Duodenal mucosa (tissue), 2 donors: Measurements from ENCODE around the gene QSOX1.
A peak's percentile ranks its signal among the peaks of the same experiment; 100 is the strongest.

Experiments used
- H3K27ac ChIP-seq: one replicate; pipeline ENCODE4 v1.7.0; 2013; ENCODE audit warnings: low read depth, low read length
- H3K27me3 ChIP-seq, 2 donors: one replicate each; pipeline ENCODE4 v1.7.0; 2013; ENCODE audit warnings: low read length in 2 of 2, control low read depth in 1 of 2; ENCODE audit not compliant: insufficient read depth in 2 of 2, control insufficient read depth in 1 of 2
- H3K36me3 ChIP-seq, 2 donors: one replicate each; pipeline ENCODE4 v1.7.0; 2013; ENCODE audit warnings: low read length in 2 of 2, control low read depth in 1 of 2; ENCODE audit not compliant: insufficient read depth in 2 of 2, control insufficient read depth in 1 of 2
- H3K4me1 ChIP-seq, 2 donors: one replicate each; pipeline ENCODE4 v1.7.0; 2013; ENCODE audit warnings: low read length in 2 of 2, control low read depth in 1 of 2; ENCODE audit not compliant: insufficient read depth in 2 of 2, control insufficient read depth in 1 of 2
- H3K4me3 ChIP-seq, 2 donors: one replicate each; pipeline ENCODE4 v1.7.0; 2013; ENCODE audit warnings: low read length in 2 of 2, low read depth in 1 of 2
- H3K9ac ChIP-seq, 2 donors: one replicate each; pipeline ENCODE4 v1.7.0; 2013; ENCODE audit warnings: low read length in 2 of 2, low read depth in 1 of 2
- H3K9me3 ChIP-seq, 2 donors: one replicate each; pipeline ENCODE4 v1.7.0; 2013; ENCODE audit warnings: low read length in 2 of 2, control low read depth in 1 of 2; ENCODE audit not compliant: control insufficient read depth in 1 of 2

The QSOX1 gene

DNA sequence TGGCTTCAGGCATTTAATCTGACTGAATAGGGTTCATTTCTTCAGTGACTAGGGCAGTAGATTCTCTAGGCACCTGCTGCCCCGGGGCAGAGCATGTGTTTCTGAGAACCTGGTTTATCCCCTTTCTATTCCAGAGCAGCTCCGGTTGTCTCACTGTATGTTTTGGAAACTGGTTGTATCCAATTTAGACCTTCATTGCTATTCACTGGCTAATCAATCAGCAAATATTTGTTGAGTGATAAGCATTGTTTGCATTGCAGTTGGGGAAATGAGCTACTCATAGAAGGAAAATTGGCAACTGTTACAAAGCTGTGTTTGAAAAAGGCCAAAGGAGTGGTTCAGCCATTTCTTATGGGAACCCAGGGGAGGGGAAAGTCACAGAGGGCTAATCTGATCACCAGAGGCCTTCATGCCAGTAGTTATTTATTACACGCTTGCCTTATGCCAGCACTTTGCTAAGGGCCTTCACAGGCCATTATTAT is 2.9 kb downstream of the QSOX1 start:
- peak overlapping the region; percentile 61 for H3K27ac ChIP-seq

GRCh38 chr1:180158149-180159147 is 3.8 kb downstream of the QSOX1 start:
- H3K27ac ChIP-seq, result peak overlapping the region; percentile 16
- H3K4me3 ChIP-seq, result peak overlapping the region; percentile 34 to 84
- H3K4me1 ChIP-seq, result peaks cover 47 to 61% of the 10 kb centered on the region in 2 donors
- H3K9ac ChIP-seq, result peak overlapping the region; percentile 16 to 40
- H3K27me3 ChIP-seq, result no peaks in the 10 kb centered on the region
- H3K36me3 ChIP-seq, result no peaks in the 10 kb centered on the region
- no peaks in the 10 kb centered on the region for H3K9me3 ChIP-seq

More for the DNA sequence above, 2.9 kb downstream of the QSOX1 start:
- H3K4me3 ChIP-seq, result peak overlapping the region; percentile 74 to 84
- H3K4me1 ChIP-seq, result peaks cover 47 to 57% of the 10 kb centered on the region in 2 donors
- no peaks in the 10 kb centered on the region for H3K27me3 ChIP-seq
- no peaks in the 10 kb centered on the region for H3K36me3 ChIP-seq
- peak overlapping the region; percentile 20 to 76 for H3K9ac ChIP-seq
- no peaks in the 10 kb centered on the region for H3K9me3 ChIP-seq

GRCh38 chr1:180160357-180160756 is 5.7 kb downstream of the QSOX1 start:
- H3K27ac ChIP-seq, result no peak overlapping the region
- no peaks in the 10 kb centered on the region for H3K9me3 ChIP-seq
- no peaks in the 10 kb centered on the region for H3K27me3 ChIP-seq
- no peak overlapping the region for H3K4me3 ChIP-seq
- no peaks in the 10 kb centered on the region for H3K36me3 ChIP-seq
- no peak overlapping the region for H3K9ac ChIP-seq
- H3K4me1 ChIP-seq, result peaks cover 40 to 63% of the 10 kb centered on the region in 2 donors

- Histone ChIP-seq H3K27ac (no peak overlapping the region), H3K36me3 (no peaks in the 10 kb centered on the region), H3K4me1 (peaks cover 34 to 61% of the 10 kb centered on the region in 2 donors), H3K9ac (no peak overlapping the region), H3K4me3 (no peak overlapping the region), H3K27me3 (no peaks in the 10 kb centered on the region), H3K9me3 (no peaks in the 10 kb centered on the region)
Measured at GRCh38 chr1:180163041-180163440, 8.4 kb downstream of the QSOX1 start.

DNA sequence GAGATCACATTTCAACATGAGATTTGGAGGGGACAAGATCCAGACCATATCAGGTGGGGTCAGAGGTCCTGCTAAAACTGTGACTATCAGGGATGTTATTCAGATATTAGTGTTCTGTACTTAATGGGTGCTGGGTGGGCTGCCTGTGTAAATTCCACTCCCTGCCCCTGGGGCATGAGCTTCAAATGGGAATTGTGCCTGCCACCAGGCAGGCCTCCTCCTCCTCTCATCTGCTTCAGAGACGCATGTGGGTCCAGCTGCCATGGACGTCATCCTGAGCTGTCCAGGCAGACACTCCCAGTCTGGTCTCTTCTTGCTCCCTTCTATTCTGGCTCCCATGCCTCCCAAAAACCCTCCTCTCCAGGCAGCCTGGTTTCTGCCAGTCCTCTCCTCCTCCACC is 10.4 kb downstream of the QSOX1 start:
- Histone ChIP-seq H3K27ac (no peak overlapping the region), H3K9me3 (no peaks in the 10 kb centered on the region), H3K9ac (no peak overlapping the region), H3K36me3 (no peaks in the 10 kb centered on the region), H3K4me1 (peaks cover 43 to 63% of the 10 kb centered on the region in 2 donors), H3K4me3 (no peak overlapping the region), H3K27me3 (no peaks in the 10 kb centered on the region)

- H3K4me1 ChIP-seq, result peaks cover 46 to 64% of the 10 kb centered on the region in 2 donors
- H3K27ac ChIP-seq, result no peak overlapping the region
- no peaks in the 10 kb centered on the region for H3K9me3 ChIP-seq
- H3K4me3 ChIP-seq, result no peak overlapping the region
- H3K9ac ChIP-seq, result no peak overlapping the region
- no peaks in the 10 kb centered on the region for H3K36me3 ChIP-seq
- no peaks in the 10 kb centered on the region for H3K27me3 ChIP-seq
Measured at GRCh38 chr1:180165509-180166435, 11.1 kb downstream of the QSOX1 start.

GRCh38 chr1:180166436-180166800 is 11.7 kb downstream of the QSOX1 start:
- no peak overlapping the region for H3K9ac ChIP-seq

DNA sequence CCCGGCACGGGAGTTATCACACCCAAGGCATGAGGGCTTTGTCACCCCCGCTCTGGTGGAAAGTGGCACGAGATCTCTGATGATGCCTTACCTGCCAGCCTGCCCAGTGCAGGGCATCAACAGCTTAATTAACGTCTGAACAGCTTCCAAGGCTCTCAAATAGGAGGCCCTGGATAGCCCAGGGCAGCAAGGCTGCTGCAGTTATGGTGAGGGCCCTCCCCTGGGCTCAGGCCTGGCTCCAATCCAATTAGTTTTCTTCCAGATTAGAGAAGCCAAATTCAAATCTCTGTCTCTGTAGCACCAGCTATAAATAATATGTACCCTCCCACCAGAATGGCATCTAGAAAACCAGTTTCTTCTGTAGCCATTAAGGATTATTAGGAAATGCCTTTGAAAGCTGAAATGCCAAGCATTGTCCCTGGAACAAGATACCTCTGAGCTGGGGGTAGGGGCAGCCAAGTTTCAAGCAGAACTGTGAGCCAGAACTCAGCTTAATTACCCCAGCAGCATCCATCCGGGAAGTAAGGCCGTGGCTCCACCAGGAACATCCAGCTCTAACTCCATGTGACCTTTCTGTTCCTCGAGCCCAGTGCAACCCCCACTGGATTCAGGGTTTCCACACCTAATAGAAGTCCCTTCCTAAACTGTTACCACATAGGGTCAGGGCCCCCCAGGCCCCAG is 12.5 kb downstream of the QSOX1 start:
- Histone ChIP-seq H3K36me3 (no peaks in the 10 kb centered on the region), H3K27me3 (no peaks in the 10 kb centered on the region), H3K9me3 (no peaks in the 10 kb centered on the region), H3K9ac (peak overlapping the region in 1 of 2 donors; percentile 4), H3K27ac (no peak overlapping the region), H3K4me1 (peaks cover 46 to 72% of the 10 kb centered on the region in 2 donors), H3K4me3 (no peak overlapping the region)

More at GRCh38 chr1:180166436-180166800, 11.7 kb downstream of the QSOX1 start:
- Histone ChIP-seq H3K9me3 (no peaks in the 10 kb centered on the region), H3K27ac (no peak overlapping the region), H3K4me3 (no peak overlapping the region), H3K27me3 (no peaks in the 10 kb centered on the region), H3K36me3 (no peaks in the 10 kb centered on the region), H3K4me1 (peaks cover 46 to 70% of the 10 kb centered on the region in 2 donors)

- peak overlapping the region in 1 of 2 donors; percentile 33 for H3K9ac ChIP-seq
- H3K27ac ChIP-seq, result no peak overlapping the region
- H3K9me3 ChIP-seq, result no peaks in the 10 kb centered on the region
- peaks cover 46 to 68% of the 10 kb centered on the region in 2 donors for H3K4me1 ChIP-seq
- no peaks in the 10 kb centered on the region for H3K36me3 ChIP-seq
- no peak overlapping the region for H3K4me3 ChIP-seq
- no peaks in the 10 kb centered on the region for H3K27me3 ChIP-seq
Measured at GRCh38 chr1:180167721-180168467, 13.2 kb downstream of the QSOX1 start.
